B cell (primary cell): Measurements from ENCODE around the gene CYP1B1. TPM values are rescaled to one million over a fixed set of nuclear protein-coding genes. Genes with fewer than 3 reads are reported as not detected.

Experiments
- ATAC-seq: fragments of 200-7000 bp; cut with Tn5 transposase; one replicate; pipeline ENCODE4 v1.10.0; 2021; ENCODE audit warnings: low read depth, mild to moderate bottlenecking, moderate number of reproducible peaks, moderate library complexity
- CTCF ChIA-PET: fragments of 350-600 bp; sonication (Branson Sonifier 250); formaldehyde crosslinking; loops from one replicate; lab custom pipeline; 2021; ENCODE audit warnings: antibody characterized with exemption, inconsistent platforms; lab: Charles Lee
- POLR2A ChIA-PET: fragments of 350-600 bp; sonication (Branson Sonifier 250); formaldehyde crosslinking; loops from one replicate; lab custom pipeline; 2021; ENCODE audit warnings: antibody characterized with exemption; lab: Charles Lee
- DNase-seq: peaks from one replicate; pipeline ENCODE4 v3.0.0; 2013
- H2AFZ ChIP-seq: 2 replicates; pipeline ENCODE4 v1.6.1; 2012; ENCODE audit warnings: mild to moderate bottlenecking, low read depth, low read length; ENCODE audit not compliant: insufficient read depth, poor library complexity, severe bottlenecking
- H3K27ac ChIP-seq, 2 donors: 1 replicate in 1 of 2; 2 replicates in 1 of 2; pipeline ENCODE4 v1.5.1; 2012 to 2013; ENCODE audit warnings: low read length in 2 of 2, mild to moderate bottlenecking in 2 of 2, moderate library complexity in 1 of 2
- H3K27me3 ChIP-seq, 4 experiments: fragments of 200-600 bp in 1 of 4; sonication (generic) in 1 of 4; replicated peaks in 1 of 4; 1 replicate in 2 of 4; 2 replicates in 2 of 4; pipeline versions ENCODE4 v1.6.1 to v1.7.0; 2013 to 2016; ENCODE audit warnings: low read length in 3 of 4, mild to moderate bottlenecking in 2 of 4, mixed read lengths in 1 of 4, moderate library complexity in 1 of 4; ENCODE audit not compliant: insufficient read depth in 4 of 4, control insufficient read depth in 3 of 4; ENCODE audit errors: control extremely low read depth in 1 of 4
- H3K36me3 ChIP-seq, 2 experiments: replicated peaks in 1 of 2; 1 replicate in 1 of 2; 2 replicates in 1 of 2; pipeline versions ENCODE4 v1.6.1 to v1.7.1; 2013; ENCODE audit warnings: low read length in 1 of 2; ENCODE audit not compliant: insufficient read depth in 2 of 2, control insufficient read depth in 1 of 2; ENCODE audit errors: control extremely low read depth in 1 of 2, extremely low read depth in 1 of 2
- H3K4me1 ChIP-seq, 2 donors: fragments of 200-600 bp in 1 of 2; sonication (generic) in 1 of 2; 1 replicate in 1 of 2; 2 replicates in 1 of 2; pipeline versions ENCODE4 v1.5.1 to v1.6.1; 2013 to 2017; ENCODE audit warnings: low read length in 2 of 2; ENCODE audit not compliant: control insufficient read depth in 2 of 2, insufficient read depth in 2 of 2
- H3K4me2 ChIP-seq: replicated peaks from 2 replicates; pipeline ENCODE3; 2012; ENCODE audit warnings: mild to moderate bottlenecking, low read depth, low read length; ENCODE audit not compliant: poor library complexity, severe bottlenecking
- H3K4me3 ChIP-seq, 5 experiments: fragments of 200-600 bp in 1 of 5; sonication (generic) in 1 of 5; 1 replicate in 3 of 5; 2 replicates in 2 of 5; pipeline versions ENCODE4 v1.5.1 to v1.7.0; 2011 to 2016; ENCODE audit warnings: low read length in 4 of 5, mild to moderate bottlenecking in 4 of 5, low read depth in 2 of 5, control low read depth in 1 of 5, moderate library complexity in 1 of 5; ENCODE audit not compliant: insufficient read depth in 1 of 5; ENCODE audit errors: control extremely low read depth in 1 of 5, extremely low read depth in 1 of 5
- H3K79me2 ChIP-seq: fragments of 200-600 bp; sonication (generic); one replicate; pipeline ENCODE4 v1.6.0; 2016; ENCODE audit warnings: low read length; ENCODE audit not compliant: control insufficient read depth, insufficient read depth
- H3K9ac ChIP-seq: fragments of 200-600 bp; sonication (generic); 2 replicates; pipeline ENCODE4 v1.6.1; 2017; ENCODE audit warnings: mild to moderate bottlenecking, low read length, moderate library complexity
- H3K9me3 ChIP-seq, 3 donors: one replicate each; pipeline versions ENCODE4 v1.6.1 to v1.7.1; 2013; ENCODE audit warnings: low read length in 2 of 3; ENCODE audit not compliant: control insufficient read depth in 2 of 3, insufficient read depth in 1 of 3; ENCODE audit errors: control extremely low read depth in 1 of 3
- H4K20me1 ChIP-seq: 2 replicates; pipeline ENCODE4 v1.6.0; 2012; ENCODE audit warnings: mild to moderate bottlenecking, low read length; ENCODE audit not compliant: insufficient read depth, control insufficient read depth, poor library complexity, severe bottlenecking
- H3K27ac Mint-ChIP-seq: one replicate; pipeline ENCODE4 v1.8.0; 2021; ENCODE audit warnings: mixed read lengths
- H3K27me3 Mint-ChIP-seq: one replicate; pipeline ENCODE4 v1.8.0; 2021; ENCODE audit warnings: mixed read lengths
- H3K4me1 Mint-ChIP-seq: one replicate; pipeline ENCODE4 v1.8.0; 2021; ENCODE audit warnings: mixed read lengths
- H3K4me3 Mint-ChIP-seq: one replicate; pipeline ENCODE4 v1.8.0; 2021; ENCODE audit warnings: mixed read lengths
- H3K9me3 Mint-ChIP-seq: one replicate; pipeline ENCODE4 v1.8.0; 2022; ENCODE audit warnings: mixed read lengths; ENCODE audit not compliant: insufficient read depth
- EZH2 ChIP-seq: IDR thresholded peaks from 2 replicates; pipeline ENCODE4 v1.6.1; 2012; ENCODE audit warnings: borderline replicate concordance, low read depth, mild to moderate bottlenecking, moderate library complexity, low read length; ENCODE audit not compliant: insufficient read depth, poor library complexity, severe bottlenecking
- WGBS: methylation state at CpG from one replicate; pipeline ENCODE4 v1.1.5; 2013; ENCODE audit warnings: missing lambda C conversion rate; ENCODE audit not compliant: insufficient coverage; 5-methylcytosine and 5-hydroxymethylcytosine counted together
- intact Hi-C: fragments of 100-400 bp; cut with micrococcal nuclease; formaldehyde crosslinking; loops from one replicate; pipeline ENCODE4 v1.10.0; 2022
- polyA plus RNA-seq: library from polyadenylated mRNA; depleted of rRNA; stranded (reverse); fragments of >200 nt; gene quantifications from 2 replicates; pipeline ENCODE4 v1.2.3, GENCODE V29; 2012
- total RNA-seq, 2 donors: library from RNA; stranded (reverse); fragments of 120-200 nt in 1 of 2; gene quantifications; 1 replicate in 1 of 2; 2 replicates in 1 of 2; pipeline versions ENCODE4 v1.2.3 to v1.2.4, GENCODE V29; 2013 to 2022
- TF ChIP-seq, protein P1 (sequence below): fragments of 200-600 bp; IDR thresholded peaks from one replicate; pipeline ENCODE4 v1.8.0; 2022; ENCODE audit warnings: antibody characterized with exemption, mild to moderate bottlenecking

The CYP1B1 gene
- total and polyA plus RNA-seq, 2 donors (not counting 1 experiment from before 2014, with no cell fraction given) = 0.31 to 0.89 TPM

DNA sequence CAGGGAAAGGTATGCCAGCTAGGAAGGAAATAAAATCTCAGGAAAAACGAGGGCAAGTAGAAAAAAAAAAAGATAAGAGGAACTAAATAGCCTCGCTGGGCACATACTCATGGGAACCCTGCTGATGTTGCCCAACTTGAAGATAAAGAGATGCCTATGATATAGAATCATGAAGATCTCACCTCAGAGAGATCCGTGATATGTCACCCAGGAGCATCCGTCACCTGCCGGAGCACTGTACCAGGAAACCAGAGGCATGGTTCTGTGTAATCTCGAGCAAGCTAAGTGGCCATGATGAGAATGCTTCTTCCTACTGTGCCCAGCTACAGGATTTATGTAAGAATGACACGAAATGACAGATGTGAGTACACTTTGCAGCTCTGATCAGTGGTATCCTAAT lies 40.0 kb downstream of the CYP1B1 start:
- Histone ChIP-seq H3K27me3 (peaks cover 0 to 28% (median 18%) of the 10 kb centered on the region in 4 experiments), H3K9ac (no peak overlapping the region), H2AFZ (no peak overlapping the region), H3K27ac (no peak overlapping the region), H3K9me3 (no peaks in the 10 kb centered on the region), H4K20me1 (no peaks in the 10 kb centered on the region), H3K4me2 (no peak overlapping the region), H3K36me3 (no peaks in the 10 kb centered on the region), H3K79me2 (no peaks in the 10 kb centered on the region), H3K4me1 (peaks cover 11 to 15% of the 10 kb centered on the region in 2 donors), H3K4me3 (no peak overlapping the region)
- Mint-ChIP-seq H3K4me1 (peaks cover 15% of the 10 kb centered on the region), H3K9me3 (no peaks in the 10 kb centered on the region), H3K27ac (no peak overlapping the region), H3K27me3 (peaks cover 42% of the 10 kb centered on the region), H3K4me3 (no peak overlapping the region)
- CTCF ChIA-PET = no interaction called here
- no peak for DNase-seq
- intact Hi-C loops = no loop called here
- TF ChIP-seq, protein P1, sequence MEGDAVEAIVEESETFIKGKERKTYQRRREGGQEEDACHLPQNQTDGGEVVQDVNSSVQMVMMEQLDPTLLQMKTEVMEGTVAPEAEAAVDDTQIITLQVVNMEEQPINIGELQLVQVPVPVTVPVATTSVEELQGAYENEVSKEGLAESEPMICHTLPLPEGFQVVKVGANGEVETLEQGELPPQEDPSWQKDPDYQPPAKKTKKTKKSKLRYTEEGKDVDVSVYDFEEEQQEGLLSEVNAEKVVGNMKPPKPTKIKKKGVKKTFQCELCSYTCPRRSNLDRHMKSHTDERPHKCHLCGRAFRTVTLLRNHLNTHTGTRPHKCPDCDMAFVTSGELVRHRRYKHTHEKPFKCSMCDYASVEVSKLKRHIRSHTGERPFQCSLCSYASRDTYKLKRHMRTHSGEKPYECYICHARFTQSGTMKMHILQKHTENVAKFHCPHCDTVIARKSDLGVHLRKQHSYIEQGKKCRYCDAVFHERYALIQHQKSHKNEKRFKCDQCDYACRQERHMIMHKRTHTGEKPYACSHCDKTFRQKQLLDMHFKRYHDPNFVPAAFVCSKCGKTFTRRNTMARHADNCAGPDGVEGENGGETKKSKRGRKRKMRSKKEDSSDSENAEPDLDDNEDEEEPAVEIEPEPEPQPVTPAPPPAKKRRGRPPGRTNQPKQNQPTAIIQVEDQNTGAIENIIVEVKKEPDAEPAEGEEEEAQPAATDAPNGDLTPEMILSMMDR = no peak
- no peak for TF ChIP-seq EZH2
- 83% methylated on average over 6 of the region's 7 CpGs for WGBS
- no peak for ATAC-seq
- POLR2A ChIA-PET = no interaction called here

DNA sequence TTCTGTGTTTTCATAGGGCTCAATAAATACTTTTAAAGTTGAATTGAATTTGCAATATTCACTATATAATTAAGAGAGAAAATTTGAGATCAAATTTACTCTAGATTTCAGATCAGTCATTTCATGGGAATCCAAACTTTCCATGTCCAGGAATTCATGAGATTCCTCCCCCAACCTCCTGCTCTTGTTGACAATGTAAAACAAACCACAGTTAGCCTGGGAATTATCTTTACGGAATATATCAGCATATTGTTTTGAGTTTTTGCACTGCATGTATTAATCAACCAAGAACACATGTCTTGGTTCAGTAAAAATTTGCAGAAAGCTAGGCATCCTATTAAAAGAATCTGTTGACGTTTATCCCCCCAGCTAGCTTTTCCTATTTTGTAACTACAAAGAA lies 42.3 kb downstream of the CYP1B1 start:
- TF ChIP-seq, protein P1 = no peak
- TF ChIP-seq EZH2 = no peak
- Mint-ChIP-seq H3K4me3 (no peak overlapping the region), H3K9me3 (no peaks in the 10 kb centered on the region), H3K27me3 (peaks cover 31% of the 10 kb centered on the region), H3K4me1 (peaks cover 12% of the 10 kb centered on the region), H3K27ac (no peak overlapping the region)
- no peak for ATAC-seq
- H3K4me3 ChIP-seq = no peak overlapping the region
- H3K9ac ChIP-seq = no peak overlapping the region
- H4K20me1 ChIP-seq = no peaks in the 10 kb centered on the region
- WGBS = no CpG with 5 or more reads among the region's 2 CpGs
- peaks cover 0 to 19% (median 12%) of the 10 kb centered on the region in 4 experiments for H3K27me3 ChIP-seq
- no peak overlapping the region for H3K27ac ChIP-seq
- DNase-seq = no peak
- no peaks in the 10 kb centered on the region for H3K9me3 ChIP-seq
- H2AFZ ChIP-seq = no peak overlapping the region
- ChIA-PET POLR2A (no interaction called here), CTCF (no interaction called here)
- H3K4me1 ChIP-seq = peaks cover 10 to 13% of the 10 kb centered on the region in 2 donors
- H3K4me2 ChIP-seq = no peak overlapping the region
- no peaks in the 10 kb centered on the region for H3K79me2 ChIP-seq
- intact Hi-C loops = no loop called here
- no peaks in the 10 kb centered on the region for H3K36me3 ChIP-seq
